Mesothelial cell of epicardium (in vitro differentiated cells): Measurements from ENCODE around the gene CCDC148. TPM values are rescaled to one million over a fixed set of nuclear protein-coding genes. Genes with fewer than 3 reads are reported as not detected.

Experiments used
- DNase-seq, 2 experiments: peaks; one replicate each; pipeline ENCODE4 v3.0.0; 2021; ENCODE audit warnings: low spot score in 2 of 2; ENCODE audit not compliant: unreplicated experiment in 2 of 2
- H3K27ac Mint-ChIP-seq: 2 replicates; pipeline ENCODE4 v1.8.0; 2021; ENCODE audit warnings: mixed read lengths
- H3K27me3 Mint-ChIP-seq: 2 replicates; pipeline ENCODE4 v1.8.0; 2021; ENCODE audit warnings: low read depth, mixed read lengths
- H3K36me3 Mint-ChIP-seq: 2 replicates; pipeline ENCODE4 v1.8.0; 2021; ENCODE audit warnings: mixed read lengths
- H3K4me1 Mint-ChIP-seq: 2 replicates; pipeline ENCODE4 v1.8.0; 2021; ENCODE audit warnings: mixed read lengths
- H3K4me3 Mint-ChIP-seq: 2 replicates; pipeline ENCODE4 v1.8.0; 2021; ENCODE audit warnings: mild to moderate bottlenecking, moderate library complexity, mixed read lengths
- H3K9me3 Mint-ChIP-seq: 2 replicates; pipeline ENCODE4 v1.8.0; 2021; ENCODE audit warnings: mixed read lengths
- total RNA-seq: library from RNA; stranded (reverse); gene quantifications from 3 replicates; pipeline ENCODE4 v1.2.1, GENCODE V29; 2021
- TF ChIP-seq, protein P1 (sequence below): fragments of 200-600 bp; sonication (generic); IDR thresholded peaks from one replicate; pipeline ENCODE4 v1.5.0; 2021; ENCODE audit warnings: antibody characterized with exemption; ENCODE audit not compliant: unreplicated experiment

The CCDC148 gene
- total RNA-seq, 1 donor from 2014 or later = 3.1 TPM

DNA sequence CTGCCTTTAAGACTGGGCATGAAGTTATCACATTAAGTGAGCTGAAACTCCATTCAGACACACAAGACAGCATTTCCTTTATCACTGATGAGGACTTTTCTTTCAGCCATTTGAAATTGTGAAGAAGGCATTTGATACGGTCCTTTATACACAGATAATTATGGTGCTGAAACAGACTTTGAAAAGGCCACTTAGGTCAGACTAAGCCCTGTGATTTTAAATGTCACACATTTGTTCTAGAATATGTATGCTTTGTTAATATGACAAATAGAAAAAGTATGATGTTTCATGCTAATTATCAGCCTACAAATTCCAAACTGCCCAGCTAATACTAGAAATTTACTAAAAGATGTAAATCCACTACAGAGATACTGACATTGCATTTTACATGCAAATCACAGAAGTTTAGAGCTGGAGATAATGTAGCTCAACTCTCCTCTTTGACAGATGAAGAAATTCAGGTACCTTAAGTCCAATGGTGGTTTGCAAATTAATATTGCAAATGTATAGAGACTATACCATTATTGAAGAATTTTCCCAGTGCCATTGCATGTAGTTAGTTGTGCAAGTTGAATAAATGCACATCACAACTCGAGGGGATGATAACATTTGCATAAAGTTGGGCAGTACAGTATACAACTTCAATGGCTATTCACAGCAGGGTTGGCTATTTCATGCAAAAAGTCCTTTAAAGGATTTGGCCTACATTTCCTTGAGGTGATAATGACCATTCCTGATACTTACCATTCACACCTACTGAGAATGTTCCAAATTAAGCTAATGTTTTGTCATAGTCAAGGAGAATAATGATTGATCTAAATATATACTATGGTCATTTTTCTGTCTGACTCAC lies 179.7 kb downstream of the CCDC148 start:
- Mint-ChIP-seq H3K9me3 (peaks cover 3% of the 10 kb centered on the region), H3K4me1 (peaks cover 14% of the 10 kb centered on the region), H3K27ac (no peak overlapping the region), H3K27me3 (no peaks in the 10 kb centered on the region), H3K36me3 (no peaks in the 10 kb centered on the region), H3K4me3 (no peak overlapping the region)
- no peak for DNase-seq
- TF ChIP-seq, protein P1, sequence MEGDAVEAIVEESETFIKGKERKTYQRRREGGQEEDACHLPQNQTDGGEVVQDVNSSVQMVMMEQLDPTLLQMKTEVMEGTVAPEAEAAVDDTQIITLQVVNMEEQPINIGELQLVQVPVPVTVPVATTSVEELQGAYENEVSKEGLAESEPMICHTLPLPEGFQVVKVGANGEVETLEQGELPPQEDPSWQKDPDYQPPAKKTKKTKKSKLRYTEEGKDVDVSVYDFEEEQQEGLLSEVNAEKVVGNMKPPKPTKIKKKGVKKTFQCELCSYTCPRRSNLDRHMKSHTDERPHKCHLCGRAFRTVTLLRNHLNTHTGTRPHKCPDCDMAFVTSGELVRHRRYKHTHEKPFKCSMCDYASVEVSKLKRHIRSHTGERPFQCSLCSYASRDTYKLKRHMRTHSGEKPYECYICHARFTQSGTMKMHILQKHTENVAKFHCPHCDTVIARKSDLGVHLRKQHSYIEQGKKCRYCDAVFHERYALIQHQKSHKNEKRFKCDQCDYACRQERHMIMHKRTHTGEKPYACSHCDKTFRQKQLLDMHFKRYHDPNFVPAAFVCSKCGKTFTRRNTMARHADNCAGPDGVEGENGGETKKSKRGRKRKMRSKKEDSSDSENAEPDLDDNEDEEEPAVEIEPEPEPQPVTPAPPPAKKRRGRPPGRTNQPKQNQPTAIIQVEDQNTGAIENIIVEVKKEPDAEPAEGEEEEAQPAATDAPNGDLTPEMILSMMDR = no peak

DNA sequence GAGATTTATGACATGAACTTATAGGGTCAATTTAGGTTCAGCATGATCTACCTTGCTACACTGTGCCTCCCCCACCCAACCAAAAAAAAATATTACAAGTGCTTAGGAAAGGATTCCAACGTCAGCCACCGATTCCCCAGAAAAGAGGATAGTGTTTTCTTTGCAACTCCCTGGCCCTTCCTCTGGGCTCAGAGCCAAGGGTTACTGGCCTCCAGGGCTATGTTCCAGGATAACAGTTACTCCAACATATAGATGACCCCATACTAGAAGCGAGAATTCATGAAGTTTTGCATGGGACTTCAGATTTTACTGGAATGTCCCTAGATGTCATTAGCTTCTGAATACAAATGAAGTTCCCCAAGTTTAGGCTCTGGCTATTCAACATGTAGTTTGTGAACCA lies 182.8 kb downstream of the CCDC148 start:
- no peak overlapping the region for H3K4me3 Mint-ChIP-seq
- no peak overlapping the region for H3K27ac Mint-ChIP-seq
- H3K36me3 Mint-ChIP-seq = no peaks in the 10 kb centered on the region
- TF ChIP-seq, protein P1 = no peak
- DNase-seq = no peak
- peaks cover 2% of the 10 kb centered on the region for H3K27me3 Mint-ChIP-seq
- H3K4me1 Mint-ChIP-seq = peaks cover 15% of the 10 kb centered on the region
- peaks cover under 1% of the 10 kb centered on the region for H3K9me3 Mint-ChIP-seq

DNA sequence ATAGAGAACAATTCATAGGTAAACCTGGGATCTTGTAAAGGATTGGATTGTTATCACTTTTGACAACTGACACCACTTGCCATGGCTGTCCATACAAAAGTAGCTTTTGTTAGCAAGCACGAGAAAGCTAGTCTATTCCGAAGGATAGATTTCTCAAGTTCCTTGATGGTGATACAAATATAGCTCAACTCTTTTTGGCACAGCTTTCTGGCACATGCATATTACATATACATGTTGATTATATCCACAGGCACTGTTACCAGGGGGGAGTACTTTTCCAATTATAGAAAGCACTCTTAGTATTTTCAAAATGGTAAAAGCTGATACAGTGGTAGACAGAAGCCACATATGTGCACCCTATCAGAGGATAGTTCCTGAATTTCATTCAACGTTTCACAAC lies 186.0 kb downstream of the CCDC148 start:
- Mint-ChIP-seq H3K4me3 (no peak overlapping the region), H3K36me3 (no peaks in the 10 kb centered on the region), H3K9me3 (no peaks in the 10 kb centered on the region), H3K27me3 (peaks cover 4% of the 10 kb centered on the region), H3K4me1 (peaks cover 15% of the 10 kb centered on the region), H3K27ac (no peak overlapping the region)
- TF ChIP-seq, protein P1 = no peak
- no peak for DNase-seq

DNA sequence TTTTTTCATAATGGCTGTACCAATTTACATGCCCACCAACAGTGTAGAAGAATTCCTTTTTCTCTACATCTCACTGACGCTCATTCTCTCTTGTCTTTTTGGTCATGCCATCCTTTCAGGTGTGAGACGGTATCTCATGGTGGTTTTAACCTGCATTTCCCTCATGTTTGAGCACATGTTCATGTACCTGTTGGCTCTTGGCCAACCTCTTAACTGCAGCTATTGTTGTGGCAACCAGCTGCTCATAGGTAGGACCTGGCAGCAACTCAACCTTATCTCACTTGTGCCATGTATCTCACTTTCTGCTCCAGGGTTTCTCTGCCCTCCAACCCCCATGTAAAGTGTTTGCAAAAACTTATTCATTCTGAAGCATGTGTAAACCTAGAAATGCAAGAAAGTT lies 187.4 kb downstream of the CCDC148 start:
- H3K4me3 Mint-ChIP-seq = no peak overlapping the region
- no peak overlapping the region for H3K27ac Mint-ChIP-seq
- peaks cover 5% of the 10 kb centered on the region for H3K27me3 Mint-ChIP-seq
- no peak for DNase-seq
- no peaks in the 10 kb centered on the region for H3K36me3 Mint-ChIP-seq
- TF ChIP-seq, protein P1 = no peak
- no peaks in the 10 kb centered on the region for H3K9me3 Mint-ChIP-seq
- H3K4me1 Mint-ChIP-seq = peaks cover 15% of the 10 kb centered on the region

DNA sequence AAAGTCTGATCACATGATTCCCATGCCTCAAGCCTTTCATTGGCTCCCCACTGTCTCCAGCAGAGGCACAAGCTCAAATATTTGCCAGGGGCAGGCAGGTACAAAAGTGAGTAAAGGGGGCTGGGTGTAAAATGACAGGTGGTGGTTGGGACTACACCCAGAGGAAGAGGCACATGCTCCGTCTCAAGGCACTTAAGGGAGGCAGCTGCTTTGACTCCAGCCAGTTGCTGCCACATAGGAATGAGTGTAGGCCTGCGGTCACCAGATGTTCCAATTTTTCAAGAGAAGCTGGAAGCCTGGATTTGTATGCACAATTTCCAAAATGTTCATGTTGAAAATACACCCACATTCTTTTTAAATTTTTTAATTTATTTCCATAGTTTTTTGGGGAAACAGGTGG lies 190.4 kb downstream of the CCDC148 start:
- H3K9me3 Mint-ChIP-seq = peaks cover 11% of the 10 kb centered on the region
- no peak overlapping the region for H3K4me3 Mint-ChIP-seq
- no peak overlapping the region for H3K27ac Mint-ChIP-seq
- H3K4me1 Mint-ChIP-seq = no peaks in the 10 kb centered on the region
- H3K27me3 Mint-ChIP-seq = peaks cover 5% of the 10 kb centered on the region
- TF ChIP-seq, protein P1 = no peak
- no peak for DNase-seq
- H3K36me3 Mint-ChIP-seq = no peaks in the 10 kb centered on the region
